KMS-11 (cell line): Measurements from ENCODE around the gene LMOD1.
"Not testable (repeated sequence)": the region's sequence is repeated elsewhere in the genome, so short reads cannot be mapped to it uniquely, and the experiment has no call there.

Source experiments
- H2AFZ ChIP-seq: fragments of 200-600 bp; sonication (generic); 2 replicates; pipeline ENCODE4 v1.6.1; 2016; ENCODE audit warnings: antibody characterized with exemption, mixed run types, low read depth
- H3K27ac ChIP-seq: fragments of 200-600 bp; sonication (generic); 2 replicates; pipeline ENCODE4 v1.6.1; 2016; ENCODE audit warnings: mild to moderate bottlenecking, mixed run types
- H3K27me3 ChIP-seq: fragments of 200-600 bp; sonication (generic); 2 replicates; pipeline ENCODE4 v1.6.1; 2017; ENCODE audit warnings: mild to moderate bottlenecking, low read depth, mixed run types, moderate library complexity; ENCODE audit not compliant: insufficient read depth
- H3K36me3 ChIP-seq: fragments of 200-600 bp; sonication (generic); 2 replicates; pipeline ENCODE4 v1.6.1; 2017; ENCODE audit warnings: mild to moderate bottlenecking, mixed run types; ENCODE audit not compliant: insufficient read depth
- H3K4me1 ChIP-seq: fragments of 200-600 bp; sonication (generic); 2 replicates; pipeline ENCODE4 v1.6.1; 2016; ENCODE audit warnings: mild to moderate bottlenecking, low read depth, mixed run types; ENCODE audit not compliant: poor library complexity, severe bottlenecking
- H3K4me2 ChIP-seq: fragments of 200-600 bp; sonication (generic); 2 replicates; pipeline ENCODE4 v1.7.0; 2016; ENCODE audit warnings: mild to moderate bottlenecking, mixed run types
- H3K4me3 ChIP-seq: fragments of 200-600 bp; sonication (generic); IDR thresholded peaks from 2 replicates; pipeline ENCODE4 v1.6.1; 2017; ENCODE audit warnings: low read depth, low read length, mixed read lengths; ENCODE audit not compliant: insufficient read depth
- H3K79me2 ChIP-seq: fragments of 200-600 bp; sonication (generic); 2 replicates; pipeline ENCODE4 v1.6.1; 2016; ENCODE audit warnings: low read depth, mixed run types; ENCODE audit not compliant: insufficient read depth
- H3K9ac ChIP-seq: fragments of 200-600 bp; sonication (generic); 2 replicates; pipeline ENCODE4 v1.6.1; 2016; ENCODE audit warnings: mild to moderate bottlenecking, mixed run types
- H4K20me1 ChIP-seq: fragments of 200-600 bp; sonication (generic); 2 replicates; pipeline ENCODE4 v1.6.1; 2016; ENCODE audit warnings: mild to moderate bottlenecking, mixed run types; ENCODE audit not compliant: insufficient read depth
- TF ChIP-seq, protein P1 (sequence below): fragments of 200-600 bp; sonication (generic); conservative IDR thresholded peaks from 2 replicates; pipeline ENCODE4 v1.6.1; 2017; ENCODE audit warnings: low read depth, mild to moderate bottlenecking, antibody characterized with exemption, low read length, moderate library complexity, mixed read lengths

The LMOD1 gene

DNA sequence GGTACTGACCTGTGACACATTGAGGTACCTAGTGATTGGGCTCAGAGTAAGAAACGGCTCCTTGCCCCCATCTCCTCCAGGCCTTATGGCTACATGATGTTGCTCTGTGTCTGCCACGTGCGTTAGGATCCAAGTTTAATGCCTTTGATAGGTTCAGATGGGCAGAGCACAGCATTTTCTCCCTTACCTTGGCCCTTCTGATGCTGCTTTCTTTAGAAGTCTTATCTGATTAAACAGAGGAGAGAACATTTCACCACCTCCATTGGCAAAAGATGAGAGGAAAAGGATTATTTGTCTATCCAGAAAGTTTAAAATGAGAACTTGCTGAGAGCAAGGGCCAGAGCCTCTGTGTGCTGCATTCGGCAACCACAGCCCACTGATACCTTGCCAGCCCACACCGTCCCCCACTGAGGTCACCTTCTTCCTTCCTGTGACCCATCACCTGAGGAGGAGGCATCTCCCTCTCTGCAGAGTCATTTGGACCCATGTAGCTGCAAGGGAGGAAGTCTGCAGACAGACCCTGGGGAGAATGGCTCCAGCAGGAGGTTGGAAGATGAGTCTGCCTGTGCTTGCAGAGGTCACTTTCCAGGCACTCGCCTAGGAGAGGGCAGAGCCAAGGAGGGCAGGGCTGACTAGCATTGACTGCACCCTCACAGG is 41.0 kb downstream of the LMOD1 start:
- Histone ChIP-seq H2AFZ (no peak overlapping the region), H3K27ac (no peak overlapping the region), H3K4me1 (no peaks in the 10 kb centered on the region), H3K9ac (no peak overlapping the region), H4K20me1 (no peaks in the 10 kb centered on the region), H3K36me3 (no peaks in the 10 kb centered on the region), H3K27me3 (no peaks in the 10 kb centered on the region), H3K4me3 (no peak overlapping the region), H3K4me2 (no peak overlapping the region), H3K79me2 (no peaks in the 10 kb centered on the region)
- TF ChIP-seq, protein P1, sequence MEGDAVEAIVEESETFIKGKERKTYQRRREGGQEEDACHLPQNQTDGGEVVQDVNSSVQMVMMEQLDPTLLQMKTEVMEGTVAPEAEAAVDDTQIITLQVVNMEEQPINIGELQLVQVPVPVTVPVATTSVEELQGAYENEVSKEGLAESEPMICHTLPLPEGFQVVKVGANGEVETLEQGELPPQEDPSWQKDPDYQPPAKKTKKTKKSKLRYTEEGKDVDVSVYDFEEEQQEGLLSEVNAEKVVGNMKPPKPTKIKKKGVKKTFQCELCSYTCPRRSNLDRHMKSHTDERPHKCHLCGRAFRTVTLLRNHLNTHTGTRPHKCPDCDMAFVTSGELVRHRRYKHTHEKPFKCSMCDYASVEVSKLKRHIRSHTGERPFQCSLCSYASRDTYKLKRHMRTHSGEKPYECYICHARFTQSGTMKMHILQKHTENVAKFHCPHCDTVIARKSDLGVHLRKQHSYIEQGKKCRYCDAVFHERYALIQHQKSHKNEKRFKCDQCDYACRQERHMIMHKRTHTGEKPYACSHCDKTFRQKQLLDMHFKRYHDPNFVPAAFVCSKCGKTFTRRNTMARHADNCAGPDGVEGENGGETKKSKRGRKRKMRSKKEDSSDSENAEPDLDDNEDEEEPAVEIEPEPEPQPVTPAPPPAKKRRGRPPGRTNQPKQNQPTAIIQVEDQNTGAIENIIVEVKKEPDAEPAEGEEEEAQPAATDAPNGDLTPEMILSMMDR, result no peak

DNA sequence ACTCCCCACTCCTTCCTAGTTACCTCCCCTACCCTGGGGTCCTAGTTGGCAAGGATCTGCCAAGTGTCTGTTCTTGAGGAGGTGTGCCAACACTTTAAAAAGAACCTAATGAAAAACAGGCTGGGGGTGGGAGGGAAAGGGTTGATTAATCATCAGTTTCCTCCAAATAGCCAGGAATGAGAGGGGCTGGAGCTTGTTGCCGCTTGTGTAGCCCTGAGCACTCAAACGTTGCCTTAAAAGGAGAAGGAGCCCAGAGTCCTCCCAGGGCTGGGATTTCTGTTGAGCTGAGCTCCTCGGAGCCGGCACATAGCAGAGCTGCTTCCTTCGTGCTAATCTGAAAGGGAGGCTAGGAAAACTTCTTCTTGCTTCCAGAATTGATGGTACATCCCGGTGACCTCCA is 41.8 kb downstream of the LMOD1 start:
- Histone ChIP-seq H3K27ac (no peak overlapping the region), H3K27me3 (no peaks in the 10 kb centered on the region), H3K79me2 (no peaks in the 10 kb centered on the region), H3K4me2 (no peak overlapping the region), H4K20me1 (no peaks in the 10 kb centered on the region), H3K9ac (no peak overlapping the region), H3K4me3 (no peak overlapping the region), H2AFZ (no peak overlapping the region), H3K4me1 (no peaks in the 10 kb centered on the region), H3K36me3 (no peaks in the 10 kb centered on the region)
- TF ChIP-seq, protein P1, result no peak

DNA sequence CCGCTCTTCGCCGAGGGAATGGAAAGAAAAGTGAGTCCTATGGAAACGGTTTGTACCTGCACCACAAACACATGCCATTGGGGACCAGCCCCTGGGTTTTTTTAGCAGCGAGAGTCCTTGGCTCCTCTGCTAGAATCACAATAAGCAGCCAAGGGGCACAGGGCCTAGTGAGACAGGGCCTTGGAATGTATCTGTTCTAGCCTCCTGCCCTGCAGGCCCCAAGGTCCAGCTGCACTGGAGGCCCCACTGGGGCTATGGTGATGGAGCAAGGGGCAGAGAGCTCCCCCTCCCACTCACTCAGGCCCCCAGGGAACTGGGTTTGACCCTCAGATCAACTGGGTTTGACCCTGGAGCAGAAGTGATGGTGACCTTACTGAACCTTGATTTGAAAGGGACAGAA is 43.2 kb downstream of the LMOD1 start:
- no peak overlapping the region for H3K4me2 ChIP-seq
- H2AFZ ChIP-seq, result no peak overlapping the region
- H3K4me3 ChIP-seq, result no peak overlapping the region
- no peaks in the 10 kb centered on the region for H4K20me1 ChIP-seq
- TF ChIP-seq, protein P1, result no peak
- H3K79me2 ChIP-seq, result no peaks in the 10 kb centered on the region
- no peaks in the 10 kb centered on the region for H3K27me3 ChIP-seq
- no peaks in the 10 kb centered on the region for H3K4me1 ChIP-seq
- no peak overlapping the region for H3K9ac ChIP-seq
- no peaks in the 10 kb centered on the region for H3K36me3 ChIP-seq
- no peak overlapping the region for H3K27ac ChIP-seq

DNA sequence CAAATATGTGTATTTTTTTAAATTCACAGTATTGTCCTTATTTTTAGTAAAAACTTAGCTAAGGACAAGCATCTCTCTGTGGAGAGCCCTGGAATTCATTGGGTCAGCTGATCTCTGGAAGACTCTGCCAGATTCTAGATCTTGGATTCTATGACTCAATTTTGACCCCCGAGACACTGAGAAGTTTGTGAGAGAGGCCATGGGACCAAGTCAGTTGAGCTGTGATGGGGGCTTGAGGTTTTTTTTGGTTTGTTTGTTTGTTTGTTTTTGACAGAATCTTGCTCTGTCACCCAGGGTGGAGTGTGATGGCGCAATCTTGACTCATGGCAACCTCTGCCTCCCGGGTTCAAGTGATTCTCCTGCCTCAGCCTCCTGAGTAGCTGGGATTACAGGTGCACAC is 44.1 kb downstream of the LMOD1 start:
- TF ChIP-seq, protein P1, result no peak
- Histone ChIP-seq H3K9ac (no peak overlapping the region), H3K4me3 (no peak overlapping the region), H3K36me3 (no peaks in the 10 kb centered on the region), H3K4me1 (no peaks in the 10 kb centered on the region), H3K27ac (no peak overlapping the region), H2AFZ (no peak overlapping the region), H3K4me2 (no peak overlapping the region), H3K27me3 (no peaks in the 10 kb centered on the region), H3K79me2 (no peaks in the 10 kb centered on the region), H4K20me1 (no peaks in the 10 kb centered on the region)

DNA sequence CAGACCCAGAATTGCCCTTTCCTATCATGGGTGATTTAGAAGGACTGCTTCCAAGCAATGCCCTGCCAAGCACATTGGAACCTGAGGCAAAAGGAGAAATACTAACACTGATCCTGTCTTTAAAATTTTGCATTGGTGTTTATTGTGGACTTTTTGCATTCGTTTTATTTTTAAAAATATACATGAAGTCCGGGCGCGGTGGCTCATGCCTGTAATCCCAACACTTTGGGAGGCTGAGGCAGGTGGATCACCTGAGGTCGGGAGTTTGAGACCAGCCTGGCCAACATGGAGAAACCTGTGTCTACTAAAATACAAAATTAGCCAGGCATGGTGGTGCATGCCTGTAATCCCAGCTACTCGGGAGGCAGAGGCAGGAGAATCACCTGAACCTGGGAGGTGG is 45.3 kb downstream of the LMOD1 start:
- H2AFZ ChIP-seq, H3K79me2 ChIP-seq, H3K4me2 ChIP-seq, H3K4me3 ChIP-seq, H3K27me3 ChIP-seq, H3K27ac ChIP-seq, H3K36me3 ChIP-seq, H3K9ac ChIP-seq, H4K20me1 ChIP-seq: not testable (repeated sequence)
- H3K4me1 ChIP-seq, result peaks cover 11% of the 10 kb centered on the region
